ENCODE measurements around the gene NCF4.

The NCF4 gene

GRCh38 chr22:36860821-36861659 lies at the start of gene NCF4:
Gene NCF4, plus strand, starts transcription at chr22:36861006. Its CDS starts 166 bp downstream, at chr22:36861172.
- no peak for DNase-seq

DNA sequence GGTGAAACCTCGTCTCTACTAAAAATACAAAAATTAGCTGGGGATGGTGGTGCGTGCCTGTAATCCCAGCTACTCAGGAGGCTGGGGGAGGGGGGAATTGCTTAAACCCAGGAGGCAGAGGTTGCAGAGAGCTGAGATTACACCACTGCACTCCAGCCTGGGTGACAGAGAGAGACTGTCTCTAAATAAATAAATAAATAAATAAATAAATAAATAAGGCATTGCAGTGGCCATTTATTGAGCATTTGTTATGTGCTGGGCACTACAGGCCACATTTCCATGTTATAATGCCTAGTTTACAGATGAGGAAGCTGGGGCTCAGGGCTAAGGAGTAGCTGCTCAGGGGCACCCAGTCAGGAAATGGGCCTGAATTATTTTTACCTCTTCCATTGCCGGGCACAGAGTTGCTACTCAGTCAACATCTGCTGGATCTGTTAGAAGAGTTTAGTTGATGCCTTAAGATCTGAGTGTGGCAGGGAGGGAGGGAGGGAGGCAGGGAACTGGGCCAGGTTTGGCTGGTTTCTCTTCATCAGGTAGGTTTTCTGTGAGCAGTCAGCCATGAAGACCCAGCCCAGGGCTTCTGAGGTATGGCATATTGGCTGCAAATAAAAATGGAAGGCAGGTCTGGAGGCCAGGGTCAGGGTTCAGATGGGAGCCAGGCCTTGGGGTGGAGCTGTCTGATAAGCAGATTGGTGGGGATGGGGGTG lies 49.6 kb upstream of the NCF4 start:
- DNase-seq = no peak

DNA sequence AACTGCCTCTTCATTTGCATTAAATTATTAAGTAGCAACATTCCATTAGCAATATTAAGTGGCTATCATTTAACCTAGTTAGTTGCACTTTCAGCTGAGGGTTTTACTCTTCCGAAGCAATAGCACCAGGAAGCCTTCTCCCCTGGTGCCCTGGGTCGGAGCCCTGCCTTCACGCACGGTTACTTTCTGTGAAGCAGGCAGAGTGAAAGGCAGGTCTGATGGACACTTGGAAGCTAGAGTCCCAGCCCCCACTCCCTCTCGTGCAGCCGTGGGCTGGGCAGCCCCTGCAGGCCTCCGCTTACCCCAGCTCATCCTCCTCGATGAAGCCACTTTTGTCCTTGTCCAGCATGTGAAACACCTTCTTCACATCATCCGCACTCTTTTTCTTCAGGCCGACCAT lies 46.0 kb upstream of the NCF4 start:
- no peak for DNase-seq

DNA sequence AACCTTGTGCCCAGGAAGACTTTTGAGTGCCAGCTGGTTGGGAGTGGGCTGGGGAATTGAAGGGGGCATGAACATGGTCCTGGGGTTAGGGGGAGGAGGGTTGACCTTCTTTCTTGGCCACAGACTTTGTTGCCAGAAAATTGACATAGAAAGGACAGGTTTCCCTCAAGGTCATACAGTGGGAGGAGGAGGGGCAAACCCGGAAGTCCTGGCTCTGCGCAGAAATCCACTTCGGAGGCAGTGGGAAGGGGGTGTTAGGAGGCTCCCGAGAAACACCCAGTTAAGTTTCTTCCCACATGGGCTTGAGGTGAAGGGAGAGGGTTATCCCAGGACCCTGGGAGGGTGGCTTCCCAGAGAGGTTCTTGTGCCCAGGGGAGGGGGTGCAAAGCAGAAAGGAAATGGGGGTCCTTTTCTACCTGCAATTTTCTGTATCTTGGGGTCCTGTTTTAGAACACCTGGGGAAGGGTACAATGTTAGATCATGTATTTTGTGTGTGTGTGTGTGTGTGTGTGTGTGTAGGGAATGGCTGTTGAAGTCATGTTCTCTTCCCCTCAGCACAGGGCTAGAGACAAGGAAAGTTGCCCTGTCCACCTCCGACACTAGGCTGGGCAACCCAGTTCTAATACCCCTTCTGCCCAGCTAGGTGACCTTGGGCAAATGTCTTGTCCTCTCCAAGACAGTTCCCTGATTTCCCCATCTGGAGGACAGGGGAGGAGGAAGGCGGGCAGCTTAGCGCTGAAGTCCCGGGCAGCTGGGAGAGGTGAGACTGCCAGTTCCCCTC lies 45.1 kb upstream of the NCF4 start:
- no peak for DNase-seq

DNA sequence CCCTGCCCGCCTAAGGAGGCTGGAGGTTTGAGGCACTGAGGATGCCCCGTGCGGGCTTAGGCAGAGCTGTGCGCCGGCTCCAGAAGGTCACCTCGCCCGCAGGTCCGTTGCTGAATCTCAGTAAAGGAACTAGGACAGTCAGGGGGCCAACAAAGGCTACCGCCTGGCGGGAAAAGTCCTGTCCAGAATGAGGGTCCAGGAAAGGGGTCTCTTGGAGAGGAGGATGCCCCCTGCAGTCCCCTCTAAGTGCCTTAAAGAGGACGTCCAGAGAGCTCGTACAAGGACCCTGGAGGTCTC lies 44.5 kb upstream of the NCF4 start:
- DNase-seq = no peak

DNA sequence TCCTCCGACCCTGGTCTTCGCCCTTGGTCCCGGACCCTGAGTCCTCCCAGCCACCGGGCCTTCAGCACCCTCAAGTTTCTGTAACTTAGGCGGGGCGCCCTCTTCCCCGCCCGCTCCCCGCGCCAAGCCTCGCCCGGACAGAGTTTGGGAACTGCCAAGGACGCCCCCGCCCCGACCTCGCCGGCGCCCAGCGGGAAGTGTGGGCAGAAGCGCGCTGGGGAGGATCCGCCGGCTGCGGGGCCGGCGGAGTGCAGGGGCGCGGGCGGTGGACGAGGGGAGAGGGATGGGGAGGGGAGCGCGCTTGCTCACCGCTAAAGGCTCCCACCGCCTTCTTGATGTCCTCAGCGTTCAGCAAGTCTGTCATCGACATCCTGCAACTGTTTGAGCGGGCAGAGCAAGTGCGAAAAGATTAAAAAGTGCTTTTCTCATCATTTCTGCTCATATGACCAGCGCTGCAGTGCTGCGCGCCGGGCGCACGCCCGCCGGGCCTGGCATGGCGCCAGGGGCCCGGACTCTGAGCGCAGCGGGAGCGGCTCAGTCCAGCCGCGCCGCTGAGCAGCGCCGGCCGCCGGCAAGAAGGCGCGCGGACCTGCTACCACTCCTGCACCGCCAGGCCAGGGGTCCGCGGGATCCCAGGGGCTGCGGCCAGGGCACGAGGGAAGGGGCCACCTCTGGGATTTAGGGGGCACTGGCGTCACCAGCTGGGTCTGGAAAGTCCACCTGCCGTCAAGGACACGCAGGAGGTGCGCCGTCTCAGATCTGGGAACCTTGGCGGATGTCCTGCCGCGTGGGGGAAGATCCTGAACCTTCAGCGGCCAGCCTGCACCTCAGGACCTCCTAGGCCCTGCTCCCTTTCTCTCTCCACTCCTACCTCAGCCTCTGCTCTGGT lies 43.9 kb upstream of the NCF4 start, which contains the start of gene PVALB:
Gene PVALB, minus strand, starts transcription at position 400 of the 889 bp plus-strand sequence. Its CDS starts 30 bp downstream, at position 370.
- DNase-seq = peak; percentile 1 to 40

DNA sequence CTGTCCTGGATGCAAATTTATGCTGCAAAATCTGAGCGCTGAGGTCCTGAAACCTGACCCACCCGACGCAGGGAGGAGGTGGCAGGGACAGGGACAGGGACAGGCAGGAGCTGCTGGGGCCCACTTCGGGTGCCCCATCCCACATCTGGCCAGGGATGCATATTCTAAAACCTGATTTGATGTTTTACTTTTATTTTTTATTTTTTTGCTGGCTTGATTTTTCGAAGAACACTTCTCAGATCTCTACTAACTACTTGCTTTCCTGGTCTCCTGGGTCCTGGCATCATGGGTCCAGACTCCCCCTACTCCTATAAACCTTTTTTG lies 43.3 kb upstream of the NCF4 start:
- no peak for DNase-seq

DNA sequence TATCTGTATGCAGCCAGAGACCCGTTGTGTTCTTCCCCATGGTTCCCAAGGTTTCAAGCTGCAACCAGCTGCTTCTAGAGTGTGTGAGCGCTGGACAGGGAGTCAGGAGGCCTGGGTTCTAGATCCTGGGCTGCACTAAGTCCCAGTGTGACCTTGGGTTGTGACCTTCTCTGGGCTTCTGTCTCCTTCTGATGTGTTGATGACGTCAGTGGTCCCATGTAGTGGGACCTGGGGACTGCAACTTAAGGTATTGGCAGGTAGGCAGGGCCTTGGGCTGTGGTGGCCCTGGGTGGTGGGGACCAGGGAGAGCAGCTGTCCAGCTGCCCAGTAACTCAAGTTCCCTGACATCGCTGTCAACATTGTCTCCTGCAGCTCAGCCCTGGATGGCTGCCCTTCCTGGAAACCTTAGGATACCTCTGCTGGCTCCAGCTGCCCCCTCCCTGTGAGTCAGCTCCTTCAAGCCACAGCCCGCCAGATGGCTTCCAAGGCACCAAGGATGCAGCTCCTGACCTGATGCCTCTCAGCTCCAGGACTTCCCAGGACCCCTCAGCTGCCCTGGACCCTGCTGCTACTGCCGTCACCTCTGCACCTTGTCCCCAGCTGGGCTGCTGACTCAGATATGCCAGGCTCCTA lies 42.7 kb upstream of the NCF4 start:
- no peak for DNase-seq

GRCh38 chr22:36819112-36819511 lies 41.7 kb upstream of the NCF4 start:
- no peak for DNase-seq

DNA sequence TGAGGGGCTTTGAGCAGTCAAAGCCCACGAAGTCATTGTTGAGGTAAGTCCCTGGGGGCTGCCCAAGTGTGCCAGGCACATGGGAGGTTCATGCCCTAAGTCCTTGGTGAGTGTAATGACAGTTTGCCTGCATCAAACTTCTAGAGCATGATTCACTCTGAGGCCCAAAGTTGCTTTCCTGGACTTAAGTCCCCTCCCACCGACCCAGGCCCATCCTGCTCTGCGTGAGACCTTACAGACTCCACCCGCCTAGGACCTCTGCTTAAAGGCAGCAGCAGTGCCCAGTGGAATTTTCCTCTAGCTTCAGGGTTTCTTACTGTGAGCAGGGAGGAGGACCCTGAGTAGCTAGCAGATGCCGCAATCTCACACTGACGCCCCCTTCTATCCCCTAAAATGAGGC lies 38.2 kb upstream of the NCF4 start:
- DNase-seq = no peak

DNA sequence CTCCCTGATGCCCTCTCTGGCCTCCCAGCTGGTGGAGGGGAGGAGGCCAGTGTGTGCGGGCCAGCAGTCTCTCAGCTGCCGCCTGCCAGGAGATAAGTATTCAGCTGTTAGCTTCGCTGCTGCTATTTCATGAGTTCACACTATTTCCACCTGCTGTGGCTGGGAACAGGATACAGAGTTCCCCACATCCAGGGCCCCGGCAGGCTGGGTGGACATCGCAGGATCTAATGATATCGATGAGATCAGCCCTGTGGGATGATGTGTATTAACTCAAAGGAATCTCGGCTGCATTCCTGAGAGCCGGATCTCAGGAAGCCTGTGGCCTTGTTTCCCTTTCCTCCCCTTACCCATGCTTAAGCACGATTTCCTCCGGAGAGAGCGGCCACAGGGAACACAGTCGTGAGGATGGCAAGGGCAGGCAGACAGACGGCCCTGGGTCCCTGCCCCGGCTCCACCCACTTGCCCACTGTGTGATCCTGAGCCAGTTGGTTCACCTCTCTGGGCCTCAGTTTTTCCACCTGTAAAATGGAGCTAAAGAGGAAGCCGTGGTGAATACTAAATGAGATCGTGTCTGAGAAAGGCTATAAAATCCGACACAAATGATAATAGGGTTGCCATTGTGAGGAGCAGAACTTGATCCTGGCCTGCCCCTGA lies 37.5 kb upstream of the NCF4 start:
- no peak for DNase-seq

DNA sequence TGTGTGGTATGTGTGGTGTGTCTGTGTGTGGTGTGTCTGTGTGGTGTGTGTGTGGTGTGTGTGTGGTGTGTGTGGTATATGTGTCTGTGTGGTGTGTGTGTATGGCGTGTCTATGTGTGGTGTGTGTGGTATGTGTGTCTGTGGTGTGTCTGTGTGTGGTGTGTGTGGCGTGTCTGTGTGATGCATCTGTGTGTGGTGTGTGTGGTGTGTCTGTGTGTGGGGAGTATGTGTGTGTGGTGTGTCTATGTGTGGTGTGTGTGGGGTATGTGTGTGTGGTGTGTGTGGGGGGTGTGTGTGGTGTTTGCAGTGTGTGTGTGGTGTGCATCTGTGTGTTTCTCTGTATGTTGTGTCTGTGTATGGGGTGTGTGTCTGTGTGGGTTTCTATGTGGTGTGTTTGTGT lies 36.2 kb upstream of the NCF4 start:
- DNase-seq = no peak

GRCh38 chr22:36826262-36826661 lies 34.5 kb upstream of the NCF4 start:
- DNase-seq = no peak

- DNase-seq = peak in 1 of 2 experiments; percentile 8
These were observed 32.0 kb upstream of the NCF4 start for GRCh38 chr22:36828815-36829214.

GRCh38 chr22:36829370-36830002 lies 31.3 kb upstream of the NCF4 start:
- no peak for DNase-seq

GRCh38 chr22:36830601-36831000 lies 30.2 kb upstream of the NCF4 start:
- DNase-seq = no peak

DNA sequence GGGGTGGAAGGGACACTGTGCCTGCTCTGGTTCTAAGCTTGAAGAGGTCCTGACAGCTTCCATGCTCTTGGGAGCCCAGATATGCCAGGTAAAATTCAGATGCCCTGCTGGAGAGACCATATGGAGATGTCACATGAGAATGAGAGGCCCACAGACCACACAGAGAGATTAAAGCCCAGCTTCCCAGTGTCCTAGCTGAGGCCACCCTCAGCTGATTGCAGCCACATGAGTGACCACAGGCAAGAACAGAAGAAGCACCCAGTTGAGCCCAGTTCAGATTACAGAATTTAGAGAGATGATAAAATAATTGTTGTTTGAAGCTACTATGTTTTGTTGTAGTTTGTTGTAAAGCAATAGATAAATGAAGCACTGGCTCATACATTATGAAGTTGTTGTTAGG lies 29.6 kb upstream of the NCF4 start:
- DNase-seq = no peak

DNA sequence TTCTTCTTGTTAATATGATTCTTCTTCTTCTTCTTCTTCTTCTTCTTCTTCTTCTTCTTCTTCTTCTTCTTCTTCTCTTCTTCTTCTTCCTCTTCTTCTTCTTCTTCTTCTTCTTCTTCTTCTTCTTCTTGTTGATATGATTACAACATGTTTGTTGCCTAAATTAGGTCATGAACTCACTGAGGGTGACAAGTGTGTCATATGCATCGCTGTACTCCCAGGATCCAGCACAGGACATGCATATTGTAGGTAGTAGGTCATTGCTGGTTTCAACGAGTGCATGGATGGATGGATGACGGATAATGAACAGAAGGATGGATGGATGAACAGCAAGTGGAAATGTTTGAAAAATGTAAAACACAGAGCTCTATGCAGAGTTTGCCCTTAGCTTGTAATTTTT lies 29.1 kb upstream of the NCF4 start:
- no peak for DNase-seq

GRCh38 chr22:36833073-36833472 lies 27.7 kb upstream of the NCF4 start:
- no peak for DNase-seq

- no peak for DNase-seq
These were observed 24.9 kb upstream of the NCF4 start for GRCh38 chr22:36835903-36836302.
